ENCODE data around the gene SYNGR4. TPM values are rescaled to one million over a fixed set of nuclear protein-coding genes. Genes with fewer than 3 reads are reported as not detected.

The SYNGR4 gene
- total RNA-seq, 2 donors from 2014 or later, result not detected

- TF ChIP-seq CTCF (IDR thresholded peaks at IDR 0.05), result no peak
- Histone ChIP-seq H3K4me3 (no peak overlapping the region), H3K36me3 (no peaks in the 10 kb centered on the region), H3K9ac (ENCODE audit: low read depth in 2 of 2, low read length in 2 of 2) (no peak overlapping the region), H3K9me3 (no peaks in the 10 kb centered on the region), H3K27ac (no peak overlapping the region), H3K27me3 (no peaks in the 10 kb centered on the region), H3K4me1 (peaks cover 4% of the 10 kb centered on the region)
- intact Hi-C loops (cut with DNase I), result no loop called here
- no peak for DNase-seq
These were observed 2.3 kb upstream of the SYNGR4 start for GRCh38 chr19:48361912-48362311.

- peak overlapping the region; percentile 85 to 95 for H3K9ac ChIP-seq (ENCODE audit: low read depth in 2 of 2, low read length in 2 of 2)
- H3K36me3 ChIP-seq, result no peaks in the 10 kb centered on the region
- TF ChIP-seq CTCF (IDR thresholded peaks at IDR 0.05), result no peak
- no peaks in the 10 kb centered on the region for H3K9me3 ChIP-seq
- intact Hi-C loops (cut with DNase I), result no loop called here
- H3K27ac ChIP-seq, result peak overlapping the region; percentile 98
- H3K4me1 ChIP-seq, result peaks cover 4% of the 10 kb centered on the region
- H3K27me3 ChIP-seq, result no peaks in the 10 kb centered on the region
- peak overlapping the region; percentile 63 for H3K4me3 ChIP-seq
- peak; percentile 95 for DNase-seq
These were observed 1.3 kb upstream of the SYNGR4 start for GRCh38 chr19:48362716-48363499.

GRCh38 chr19:48363500-48363809, 712 bp upstream of the SYNGR4 start:
- intact Hi-C loops (cut with DNase I), result no loop called here
- Histone ChIP-seq H3K27me3 (no peaks in the 10 kb centered on the region), H3K9me3 (no peaks in the 10 kb centered on the region), H3K27ac (peak overlapping the region; percentile 98), H3K4me1 (peaks cover 4% of the 10 kb centered on the region), H3K9ac (ENCODE audit: low read depth in 2 of 2, low read length in 2 of 2) (peak overlapping the region; percentile 85 to 95), H3K4me3 (peak overlapping the region; percentile 63), H3K36me3 (no peaks in the 10 kb centered on the region)
- no peak for DNase-seq
- TF ChIP-seq CTCF (IDR thresholded peaks at IDR 0.05), result no peak

- peaks cover 4% of the 10 kb centered on the region for H3K4me1 ChIP-seq
- intact Hi-C loops (cut with DNase I), result no loop called here
- peak overlapping the region; percentile 98 for H3K27ac ChIP-seq
- no peak for DNase-seq
- H3K36me3 ChIP-seq, result no peaks in the 10 kb centered on the region
- peak overlapping the region; percentile 54 to 95 for H3K9ac ChIP-seq (ENCODE audit: low read depth in 2 of 2, low read length in 2 of 2)
- H3K9me3 ChIP-seq, result no peaks in the 10 kb centered on the region
- H3K4me3 ChIP-seq, result peak overlapping the region; percentile 63
- H3K27me3 ChIP-seq, result no peaks in the 10 kb centered on the region
- TF ChIP-seq CTCF (IDR thresholded peaks at IDR 0.05), result no peak
These were observed 606 bp downstream of the SYNGR4 start for GRCh38 chr19:48364598-48365348.

- H3K27me3 ChIP-seq, result no peaks in the 10 kb centered on the region
- intact Hi-C loops (cut with DNase I), result no loop called here
- H3K27ac ChIP-seq, result no peak overlapping the region
- H3K9ac ChIP-seq (ENCODE audit: low read depth in 2 of 2, low read length in 2 of 2), result no peak overlapping the region
- no peak for TF ChIP-seq CTCF (IDR thresholded peaks at IDR 0.05)
- H3K36me3 ChIP-seq, result no peaks in the 10 kb centered on the region
- DNase-seq, result no peak
- no peak overlapping the region for H3K4me3 ChIP-seq
- H3K4me1 ChIP-seq, result peaks cover 4% of the 10 kb centered on the region
- no peaks in the 10 kb centered on the region for H3K9me3 ChIP-seq
These were observed 1.4 kb downstream of the SYNGR4 start for GRCh38 chr19:48365602-48366001.

Data from colonic mucosa (tissue), 4 donors.